Measurements from ENCODE around the gene SYT5. TPM values are rescaled to one million over a fixed set of nuclear protein-coding genes. Genes with fewer than 3 reads are reported as not detected.
A peak's percentile ranks its signal among the peaks of the same experiment; 100 is the strongest.

Gene SYT5
- total and polyA plus RNA-seq, 9 of the 15 experiments (the other 6 are each of a cell fraction or from before 2014, with no cell fraction given) = 1.3 to 20.9 (median 8.8) TPM

DNA sequence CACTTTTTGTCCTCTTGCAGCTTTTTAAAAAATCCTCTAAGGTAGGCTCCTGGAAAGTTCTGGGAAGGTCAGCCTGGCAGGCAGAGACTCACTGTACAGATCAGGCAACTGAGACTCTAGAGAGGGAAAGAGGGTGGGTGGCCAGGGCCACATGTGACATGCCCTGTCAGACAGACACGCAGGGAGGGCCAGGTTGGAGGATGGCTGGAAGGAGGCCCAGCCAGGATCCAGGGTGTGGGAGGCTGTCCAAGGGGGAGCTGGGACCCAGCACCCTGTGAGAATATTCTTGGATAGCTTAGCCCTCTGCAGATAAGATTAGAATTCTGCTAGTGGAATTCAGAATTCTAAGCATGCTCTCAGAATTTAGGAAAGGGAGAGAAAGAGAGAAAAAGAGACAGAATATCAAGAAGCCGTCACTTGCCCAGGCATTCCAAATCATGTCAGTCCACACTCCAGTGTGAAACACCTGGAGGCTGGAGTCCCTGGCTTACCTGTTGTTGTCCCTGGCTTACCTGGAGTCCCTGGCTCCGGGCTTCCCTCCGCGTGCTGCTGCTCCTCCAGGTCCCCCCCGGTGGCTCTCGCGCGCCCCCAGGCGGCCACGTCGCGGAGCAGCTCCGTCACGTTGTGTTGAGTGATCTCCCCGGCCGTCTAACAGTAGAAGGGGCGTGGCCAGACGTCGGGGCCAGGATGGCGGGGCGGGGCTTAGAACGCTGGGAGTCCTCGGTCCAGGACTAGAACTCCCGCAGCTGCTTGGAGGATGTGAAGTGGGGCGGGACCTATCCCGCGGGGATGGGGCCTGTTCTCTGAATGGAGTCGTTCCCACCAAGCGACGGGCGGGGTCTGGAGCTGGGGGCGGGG is 19.7 kb downstream of the SYT5 start (continued):
- TF ChIP-seq, protein P1, sequence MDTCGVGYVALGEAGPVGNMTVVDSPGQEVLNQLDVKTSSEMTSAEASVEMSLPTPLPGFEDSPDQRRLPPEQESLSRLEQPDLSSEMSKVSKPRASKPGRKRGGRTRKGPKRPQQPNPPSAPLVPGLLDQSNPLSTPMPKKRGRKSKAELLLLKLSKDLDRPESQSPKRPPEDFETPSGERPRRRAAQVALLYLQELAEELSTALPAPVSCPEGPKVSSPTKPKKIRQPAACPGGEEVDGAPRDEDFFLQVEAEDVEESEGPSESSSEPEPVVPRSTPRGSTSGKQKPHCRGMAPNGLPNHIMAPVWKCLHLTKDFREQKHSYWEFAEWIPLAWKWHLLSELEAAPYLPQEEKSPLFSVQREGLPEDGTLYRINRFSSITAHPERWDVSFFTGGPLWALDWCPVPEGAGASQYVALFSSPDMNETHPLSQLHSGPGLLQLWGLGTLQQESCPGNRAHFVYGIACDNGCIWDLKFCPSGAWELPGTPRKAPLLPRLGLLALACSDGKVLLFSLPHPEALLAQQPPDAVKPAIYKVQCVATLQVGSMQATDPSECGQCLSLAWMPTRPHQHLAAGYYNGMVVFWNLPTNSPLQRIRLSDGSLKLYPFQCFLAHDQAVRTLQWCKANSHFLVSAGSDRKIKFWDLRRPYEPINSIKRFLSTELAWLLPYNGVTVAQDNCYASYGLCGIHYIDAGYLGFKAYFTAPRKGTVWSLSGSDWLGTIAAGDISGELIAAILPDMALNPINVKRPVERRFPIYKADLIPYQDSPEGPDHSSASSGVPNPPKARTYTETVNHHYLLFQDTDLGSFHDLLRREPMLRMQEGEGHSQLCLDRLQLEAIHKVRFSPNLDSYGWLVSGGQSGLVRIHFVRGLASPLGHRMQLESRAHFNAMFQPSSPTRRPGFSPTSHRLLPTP (IDR thresholded peaks at IDR 0.05; ENCODE audit: borderline replicate concordance, extremely low read depth, insufficient read length) = no peak
- TF ChIP-seq STAT5A (IDR thresholded peaks at IDR 0.05; ENCODE audit: borderline replicate concordance, low read length) (no peak), PCBP2 (IDR thresholded peaks at IDR 0.05; ENCODE audit: low read depth, low read length, poor library complexity, severe bottlenecking) (no peak), JUN (IDR thresholded peaks at IDR 0.05; ENCODE audit: borderline replicate concordance, low read depth, low read length) (peak; percentile 46; the same call in 1 of the 2 replicates), JUN (CRISPR knock-in tag; IDR thresholded peaks at IDR 0.05; ENCODE audit: borderline replicate concordance) (no peak), SETDB1 (IDR thresholded peaks at IDR 0.05; ENCODE audit: low read length) (no peak), MEF2A (IDR thresholded peaks at IDR 0.05; ENCODE audit: control insufficient read depth, low read depth, low read length) (no peak), ZNF316 (IDR thresholded peaks at IDR 0.05) (no peak), ZNF175 (CRISPR knock-in tag; IDR thresholded peaks at IDR 0.05; ENCODE audit: low read depth) (no peak), KLF16 (IDR thresholded peaks at IDR 0.05) (peak; percentile 34; the same call in 1 of the 2 replicates), TOE1 (IDR thresholded peaks at IDR 0.05; ENCODE audit: borderline replicate concordance) (peak; percentile 75), TOE1 (CRISPR knock-in tag; IDR thresholded peaks at IDR 0.05; ENCODE audit: borderline replicate concordance, low read depth) (no peak), GATAD2A (IDR thresholded peaks at IDR 0.05) (0 out of 2 replicates have a peak, but pooled peaks have one; percentile 65), ADNP (tag; IDR thresholded peaks at IDR 0.05) (no peak), ILF3 (IDR thresholded peaks at IDR 0.05; ENCODE audit: borderline replicate concordance) (no peak), ZBTB1 (CRISPR knock-in tag; IDR thresholded peaks at IDR 0.05; ENCODE audit: borderline replicate concordance, low read depth) (no peak), ZC3H8 (IDR thresholded peaks at IDR 0.05) (no peak), RBFOX2 (IDR thresholded peaks at IDR 0.05; ENCODE audit: low read depth, low read length) (peak; percentile 67)
- TF ChIP-seq, protein P2, sequence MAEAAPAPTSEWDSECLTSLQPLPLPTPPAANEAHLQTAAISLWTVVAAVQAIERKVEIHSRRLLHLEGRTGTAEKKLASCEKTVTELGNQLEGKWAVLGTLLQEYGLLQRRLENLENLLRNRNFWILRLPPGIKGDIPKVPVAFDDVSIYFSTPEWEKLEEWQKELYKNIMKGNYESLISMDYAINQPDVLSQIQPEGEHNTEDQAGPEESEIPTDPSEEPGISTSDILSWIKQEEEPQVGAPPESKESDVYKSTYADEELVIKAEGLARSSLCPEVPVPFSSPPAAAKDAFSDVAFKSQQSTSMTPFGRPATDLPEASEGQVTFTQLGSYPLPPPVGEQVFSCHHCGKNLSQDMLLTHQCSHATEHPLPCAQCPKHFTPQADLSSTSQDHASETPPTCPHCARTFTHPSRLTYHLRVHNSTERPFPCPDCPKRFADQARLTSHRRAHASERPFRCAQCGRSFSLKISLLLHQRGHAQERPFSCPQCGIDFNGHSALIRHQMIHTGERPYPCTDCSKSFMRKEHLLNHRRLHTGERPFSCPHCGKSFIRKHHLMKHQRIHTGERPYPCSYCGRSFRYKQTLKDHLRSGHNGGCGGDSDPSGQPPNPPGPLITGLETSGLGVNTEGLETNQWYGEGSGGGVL (CRISPR knock-in tag; IDR thresholded peaks at IDR 0.05) = no peak
- TF ChIP-seq, protein P3, sequence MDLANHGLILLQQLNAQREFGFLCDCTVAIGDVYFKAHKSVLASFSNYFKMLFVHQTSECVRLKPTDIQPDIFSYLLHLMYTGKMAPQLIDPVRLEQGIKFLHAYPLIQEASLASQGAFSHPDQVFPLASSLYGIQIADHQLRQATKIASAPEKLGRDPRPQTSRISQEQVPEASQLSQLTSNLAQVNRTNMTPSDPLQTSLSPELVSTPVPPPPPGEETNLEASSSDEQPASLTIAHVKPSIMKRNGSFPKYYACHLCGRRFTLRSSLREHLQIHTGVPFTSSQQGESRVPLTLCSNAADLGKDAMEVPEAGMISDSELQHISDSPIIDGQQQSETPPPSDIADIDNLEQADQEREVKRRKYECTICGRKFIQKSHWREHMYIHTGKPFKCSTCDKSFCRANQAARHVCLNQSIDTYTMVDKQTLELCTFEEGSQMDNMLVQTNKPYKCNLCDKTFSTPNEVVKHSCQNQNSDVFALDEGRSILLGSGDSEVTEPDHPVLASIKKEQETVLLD (IDR thresholded peaks at IDR 0.05) = no peak; the same call in 1 of the 2 replicates
- TF ChIP-seq, protein P4, sequence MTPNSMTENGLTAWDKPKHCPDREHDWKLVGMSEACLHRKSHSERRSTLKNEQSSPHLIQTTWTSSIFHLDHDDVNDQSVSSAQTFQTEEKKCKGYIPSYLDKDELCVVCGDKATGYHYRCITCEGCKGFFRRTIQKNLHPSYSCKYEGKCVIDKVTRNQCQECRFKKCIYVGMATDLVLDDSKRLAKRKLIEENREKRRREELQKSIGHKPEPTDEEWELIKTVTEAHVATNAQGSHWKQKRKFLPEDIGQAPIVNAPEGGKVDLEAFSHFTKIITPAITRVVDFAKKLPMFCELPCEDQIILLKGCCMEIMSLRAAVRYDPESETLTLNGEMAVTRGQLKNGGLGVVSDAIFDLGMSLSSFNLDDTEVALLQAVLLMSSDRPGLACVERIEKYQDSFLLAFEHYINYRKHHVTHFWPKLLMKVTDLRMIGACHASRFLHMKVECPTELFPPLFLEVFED (CRISPR knock-in tag; conservative IDR thresholded peaks at IDR 0.05) = no peak
